OCI-M2 (cell line): ENCODE data around the gene ADGRG6.
"Not testable (repeated sequence)": the region's sequence is repeated elsewhere in the genome, so short reads cannot be mapped to it uniquely, and the experiment has no call there.

ENCODE experiments used
- DNase-seq: peaks from one replicate; lab custom pipeline; 2025; ENCODE audit not compliant: unreplicated experiment; lab: John Stamatoyannopoulos, UW

The ADGRG6 gene

DNA sequence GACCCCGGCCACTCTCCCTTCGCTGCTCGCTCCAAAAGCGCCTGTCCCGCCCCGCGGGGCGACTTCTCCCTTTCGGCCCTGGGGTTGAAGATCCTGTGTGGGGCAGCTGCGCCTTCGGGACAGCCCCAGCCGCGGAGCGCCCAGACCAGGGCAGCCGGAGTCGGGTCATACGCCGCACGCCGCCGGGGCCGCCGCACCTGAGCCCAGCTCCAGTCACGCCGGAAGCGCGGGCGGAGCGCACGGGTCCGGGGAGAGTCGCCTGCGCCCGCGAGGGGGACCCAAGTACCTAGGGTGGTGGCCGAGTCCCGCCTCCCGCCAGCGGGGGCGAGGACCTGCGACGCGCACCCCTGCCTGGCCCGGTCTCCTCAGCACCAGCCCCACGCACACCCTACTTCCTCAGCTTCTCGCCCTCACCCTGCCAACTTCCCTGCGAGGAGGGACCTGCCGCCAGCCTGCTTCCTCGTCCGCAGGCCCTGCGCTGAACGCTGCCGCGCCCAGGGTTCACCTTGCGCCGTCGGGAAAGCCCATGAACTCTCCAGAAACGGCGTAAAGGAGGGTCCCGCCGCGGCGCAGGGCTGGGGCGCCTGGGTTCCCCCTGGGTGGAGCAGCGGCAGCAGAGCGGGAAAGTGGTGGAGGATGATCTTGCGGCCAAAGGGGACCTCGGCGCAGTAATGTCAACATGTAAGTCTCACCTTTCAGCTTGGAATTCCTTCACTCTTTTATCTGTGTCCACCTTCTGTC is at the start of gene ADGRG6:
TSS of gene ADGRG6 (plus strand) at position 357 of the 741 bp plus-strand sequence. CDS start at position 680, 323 bp downstream.
- no peak for DNase-seq

GRCh38 chr6:142254513-142254912 is 47.3 kb upstream of the ADGRG6 start:
- no peak for DNase-seq

DNA sequence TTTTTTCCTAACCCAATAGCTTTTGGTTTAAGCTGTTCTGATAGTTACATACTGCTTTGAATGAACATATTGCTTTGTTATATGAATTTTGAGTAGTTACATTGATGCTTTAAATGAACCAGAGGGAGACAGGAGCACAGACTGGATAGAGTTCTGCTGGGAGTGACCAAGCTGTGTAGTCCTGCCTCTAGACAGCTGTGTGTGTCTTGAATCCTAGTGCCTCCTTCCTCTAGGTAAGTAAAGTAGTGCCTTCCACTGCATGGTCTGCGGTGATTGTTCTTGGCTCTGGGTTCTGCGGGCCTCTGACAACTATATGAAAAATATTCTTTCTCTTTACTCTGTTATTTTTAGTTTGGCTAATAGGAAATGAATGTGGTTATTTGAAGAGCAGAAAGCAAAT is 46.0 kb upstream of the ADGRG6 start:
- DNase-seq: no peak

DNA sequence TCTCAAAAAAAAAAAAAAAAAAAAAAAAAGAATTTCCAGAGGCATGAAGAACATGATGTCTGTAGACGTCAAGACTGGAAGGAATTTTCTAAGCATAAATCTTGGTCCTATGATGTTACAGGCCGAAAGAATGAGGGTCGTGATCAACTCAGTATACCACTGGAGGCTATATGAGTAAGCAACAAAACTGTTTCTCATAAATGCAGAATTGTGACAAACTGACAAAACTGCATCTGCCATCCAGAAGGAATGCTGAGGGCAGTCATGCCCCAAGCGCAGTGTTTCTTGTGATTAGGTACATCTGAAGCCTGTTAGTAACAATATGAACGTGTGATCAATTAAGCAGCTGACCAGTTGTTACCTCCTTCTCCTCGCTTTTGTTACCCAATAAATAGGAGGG is 43.5 kb upstream of the ADGRG6 start:
- no peak for DNase-seq

DNA sequence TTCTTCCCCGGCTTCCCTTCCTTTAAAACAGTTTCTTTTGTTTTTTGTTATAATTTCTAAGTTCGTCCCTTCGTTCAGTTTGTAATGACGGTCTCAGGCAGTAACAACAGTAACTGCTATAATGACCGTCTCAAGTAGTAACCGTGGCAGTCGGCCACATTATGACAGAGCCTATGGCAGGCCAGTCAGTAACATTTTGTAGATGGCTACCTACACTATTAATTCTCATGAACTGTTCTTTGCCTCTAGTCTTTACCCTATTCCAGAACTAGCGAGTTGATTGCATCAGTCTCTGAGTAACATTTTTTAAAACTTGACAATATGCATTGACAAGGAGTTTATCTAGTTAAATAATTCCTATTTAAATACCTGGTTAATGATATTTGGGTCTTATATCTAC is 43.0 kb upstream of the ADGRG6 start:
- no peak for DNase-seq

DNA sequence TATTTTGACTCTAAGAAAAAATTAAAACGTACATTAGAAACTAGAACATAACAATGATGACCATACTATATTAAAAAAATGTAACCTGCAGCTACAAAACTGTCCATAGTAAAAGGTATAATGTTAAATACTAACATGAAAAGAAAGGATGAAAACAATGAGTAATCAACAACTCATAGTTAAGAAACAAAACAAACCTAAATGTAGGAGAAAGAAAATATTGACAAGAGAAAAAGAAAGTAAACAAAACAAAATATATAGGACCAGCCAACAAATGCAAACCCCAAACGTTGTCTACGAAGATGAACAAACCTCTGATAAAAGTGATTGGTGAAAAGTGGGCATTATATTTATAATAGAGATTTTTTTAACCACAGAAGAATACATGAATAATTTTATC is 41.1 kb upstream of the ADGRG6 start:
- no peak for DNase-seq

GRCh38 chr6:142262231-142262630 is 39.6 kb upstream of the ADGRG6 start:
- DNase-seq: no peak

DNA sequence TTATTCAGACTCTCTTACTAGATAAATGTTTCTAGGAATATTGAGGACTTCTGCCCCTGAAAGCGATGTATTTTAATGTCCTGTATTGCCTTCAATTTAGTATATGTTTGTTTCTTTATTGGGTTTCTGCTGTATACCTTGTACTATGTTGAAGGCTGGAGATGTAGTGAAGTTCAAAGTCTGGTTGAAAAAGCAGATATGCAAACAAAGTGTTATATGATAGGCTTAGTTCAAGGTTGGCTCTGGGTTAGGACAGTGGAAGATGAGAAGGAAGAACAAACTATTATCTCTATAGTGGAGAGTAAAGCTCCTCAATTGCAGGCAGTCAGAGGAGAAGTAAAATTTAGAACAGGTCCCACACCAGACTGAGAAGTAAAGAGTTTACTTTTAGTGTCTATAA is 36.3 kb upstream of the ADGRG6 start:
- DNase-seq: no peak

DNA sequence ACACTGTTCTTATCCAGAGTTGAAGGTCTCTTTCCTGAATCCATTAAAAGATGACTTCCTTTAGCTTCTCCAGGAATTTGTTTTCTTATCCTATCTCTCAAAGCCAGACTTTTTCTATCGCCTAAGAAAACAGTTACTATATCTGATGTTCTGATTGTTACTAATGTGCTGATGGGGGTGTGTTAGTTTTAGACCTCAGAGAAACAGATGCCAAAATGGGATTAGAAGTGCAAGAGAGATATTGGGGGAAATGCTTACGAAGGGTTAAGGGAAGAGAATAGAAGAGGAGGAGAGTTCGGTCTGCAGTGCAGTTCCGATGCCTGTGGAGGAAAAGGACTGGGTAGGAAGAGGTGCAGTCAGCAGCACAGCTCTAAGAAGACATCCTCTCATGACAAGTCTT is 35.7 kb upstream of the ADGRG6 start:
- DNase-seq: no peak

- no peak for DNase-seq
Observed at GRCh38 chr6:142271476-142271875, 30.3 kb upstream of the ADGRG6 start.

GRCh38 chr6:142274656-142275055 is 27.2 kb upstream of the ADGRG6 start:
- no peak for DNase-seq

DNA sequence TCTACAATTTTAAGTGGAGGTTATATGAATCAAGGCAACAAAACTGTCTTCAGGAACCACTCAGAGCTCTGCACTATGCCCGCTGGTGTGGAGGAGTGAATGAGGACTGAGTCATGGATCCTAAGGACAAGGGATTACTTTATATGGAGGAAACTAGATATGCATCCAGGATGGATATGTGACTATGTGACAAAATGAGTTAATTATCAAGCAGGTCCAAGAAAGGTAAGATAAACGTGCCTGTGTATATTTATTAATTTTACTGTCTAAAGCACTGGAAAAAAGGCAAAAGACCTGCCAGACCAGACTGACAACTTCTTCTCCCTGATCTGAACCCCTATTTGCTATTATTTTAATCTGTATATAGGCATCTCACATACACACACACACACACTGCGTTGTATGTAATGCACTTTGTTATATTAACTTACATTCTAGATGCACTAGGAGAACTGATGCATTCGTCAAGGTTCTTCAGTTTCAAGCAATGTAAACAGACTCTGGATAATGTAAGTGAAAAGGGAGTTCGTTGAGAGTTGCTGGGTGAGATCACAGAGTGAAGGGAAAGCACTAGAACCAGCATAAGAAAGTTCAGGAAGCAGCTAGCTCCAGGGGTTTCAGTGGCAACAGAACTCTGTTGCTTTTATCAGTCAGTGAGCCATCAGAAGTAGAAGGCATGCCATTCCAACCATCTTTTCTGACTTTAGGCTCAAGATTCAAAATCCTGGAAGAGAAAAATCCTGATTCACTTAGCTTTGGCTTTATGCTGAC is 26.4 kb upstream of the ADGRG6 start:
- DNase-seq: no peak

DNA sequence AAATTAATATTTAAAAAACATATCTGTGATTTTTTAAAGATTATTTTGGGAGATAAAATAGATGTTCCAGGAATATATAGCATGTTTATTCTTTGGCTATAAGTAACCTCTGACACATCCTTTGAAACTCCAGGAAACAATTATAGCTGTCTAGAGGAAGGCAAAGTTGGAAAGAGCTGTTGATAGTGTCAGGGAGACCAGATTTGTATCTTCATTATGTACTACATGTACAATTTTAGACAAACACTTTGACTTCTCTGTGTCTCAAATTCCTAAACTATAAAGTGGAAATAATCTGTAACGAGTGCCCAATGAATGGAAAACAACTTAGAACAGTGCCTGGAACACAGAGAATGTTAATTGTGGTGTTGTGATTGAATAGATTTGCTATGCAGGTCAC is 25.6 kb upstream of the ADGRG6 start:
- DNase-seq: no peak

DNA sequence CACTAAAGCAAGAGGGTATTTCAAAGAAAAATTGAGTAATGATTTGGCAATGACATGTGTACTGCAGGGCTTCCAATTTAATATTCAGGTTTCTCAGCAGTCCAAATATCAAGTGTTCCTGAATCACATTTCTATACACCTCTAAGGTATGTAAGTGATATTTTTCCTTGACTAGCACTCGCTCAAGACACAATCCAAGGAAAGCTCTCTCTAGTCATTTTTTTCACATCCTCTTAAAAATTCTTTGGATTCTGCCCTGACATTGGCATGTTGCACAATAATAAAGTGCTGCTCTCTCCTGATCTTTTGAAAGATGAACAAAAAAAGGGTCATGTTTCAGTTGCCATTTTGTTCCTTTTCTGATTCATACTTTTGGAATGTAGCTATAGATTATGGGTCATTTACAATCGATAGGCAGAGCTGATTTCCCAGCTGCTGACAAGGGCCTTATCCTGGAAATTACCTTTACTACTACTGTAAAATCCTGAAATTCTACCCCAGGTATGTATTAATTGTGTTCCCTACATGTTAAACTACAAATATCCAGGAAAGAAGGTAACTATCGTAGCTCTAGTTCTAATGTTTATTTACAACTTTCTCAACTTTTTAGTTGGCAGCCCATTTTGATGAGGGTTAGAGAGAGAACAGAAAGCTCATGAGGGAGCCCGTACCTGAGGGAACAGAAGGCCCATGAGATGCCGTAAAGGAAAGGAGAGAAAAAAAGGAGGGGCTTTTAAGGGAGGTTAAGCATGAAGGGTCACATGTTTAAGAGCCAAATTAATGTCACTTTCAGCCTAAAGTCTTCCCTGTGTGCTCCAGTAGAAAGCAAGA is 22.2 kb upstream of the ADGRG6 start:
- DNase-seq: no peak

GRCh38 chr6:142280265-142280664 is 21.5 kb upstream of the ADGRG6 start:
- no peak for DNase-seq

DNA sequence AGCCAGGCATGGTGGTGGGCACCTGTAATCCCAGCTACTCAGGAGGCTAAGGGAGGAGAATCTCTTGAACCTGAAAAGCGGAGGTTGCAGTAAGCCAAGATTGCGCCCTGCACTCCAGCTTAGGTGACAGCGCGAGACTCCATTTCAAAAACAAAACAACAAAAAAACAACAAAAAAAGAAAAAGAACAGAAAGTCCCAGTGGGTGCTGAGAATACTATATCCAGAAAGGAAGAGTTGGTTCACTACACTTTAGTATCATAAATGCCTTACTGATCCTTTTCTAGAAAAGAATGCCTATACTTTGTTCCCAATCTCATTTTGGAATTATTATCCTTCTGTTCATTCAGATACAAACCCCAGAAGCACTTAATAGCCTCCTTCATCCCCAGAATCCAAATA is 20.9 kb upstream of the ADGRG6 start:
- DNase-seq: no peak

- DNase-seq: not testable (repeated sequence)
Observed at GRCh38 chr6:142283138-142283537, 18.7 kb upstream of the ADGRG6 start.

DNA sequence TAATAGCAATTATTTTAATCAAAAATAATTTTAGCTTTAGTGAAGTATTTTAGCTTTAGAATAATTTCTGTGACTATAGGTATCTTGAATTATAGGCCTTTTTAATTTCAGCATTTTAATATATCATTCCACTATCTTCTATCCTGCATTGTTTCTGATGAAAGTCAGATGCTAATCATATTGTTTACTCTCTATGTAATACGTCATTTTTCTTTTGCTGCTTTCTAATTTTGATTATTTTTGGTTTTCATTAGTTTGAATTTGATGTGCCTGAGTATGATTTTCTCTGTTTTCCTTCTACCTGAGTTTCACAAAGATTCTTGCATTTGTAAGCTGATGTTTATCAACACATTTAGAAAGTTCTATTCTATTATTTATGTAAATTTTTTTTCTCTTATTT is 17.4 kb upstream of the ADGRG6 start:
- no peak for DNase-seq

DNA sequence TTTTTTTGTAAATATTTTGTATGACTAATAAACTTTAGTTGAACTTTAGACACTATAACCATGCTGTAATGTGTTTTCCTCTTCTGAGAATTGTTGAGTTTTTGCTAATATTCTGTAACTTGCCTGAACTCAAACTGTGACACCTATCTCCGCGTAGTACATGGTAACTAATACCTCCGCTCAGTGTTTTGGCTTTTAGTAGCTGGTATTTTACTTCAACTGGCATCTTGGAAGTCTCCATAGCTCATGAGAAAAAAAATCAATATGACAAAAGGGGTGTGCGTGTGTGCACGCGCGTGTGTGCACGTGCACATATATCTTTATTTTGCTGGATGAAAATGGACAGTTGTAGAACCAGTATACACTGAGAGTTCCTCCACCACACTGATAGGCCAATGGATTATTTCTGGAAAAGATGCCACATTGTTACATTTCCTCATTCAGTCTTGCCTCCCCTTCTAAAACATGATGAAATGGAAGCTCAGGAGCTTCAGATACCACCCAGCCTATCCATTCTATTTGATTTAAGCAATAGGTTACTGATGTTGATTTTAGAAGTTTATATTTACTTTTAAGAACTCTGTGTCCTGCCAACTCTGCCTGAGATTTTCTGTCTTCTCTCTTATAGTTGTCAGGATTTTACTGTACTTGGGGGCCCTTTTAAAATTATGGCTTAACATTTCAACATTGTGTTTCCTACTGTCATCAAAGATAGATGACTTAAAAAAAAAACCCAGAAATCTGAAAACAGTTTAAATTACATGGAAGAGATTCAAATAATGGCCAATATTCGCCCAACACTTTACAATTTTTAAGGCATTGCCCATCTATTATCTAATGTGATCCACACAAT is 16.3 kb upstream of the ADGRG6 start:
- DNase-seq: no peak

- no peak for DNase-seq
Observed at GRCh38 chr6:142286088-142286409, 15.8 kb upstream of the ADGRG6 start.

DNA sequence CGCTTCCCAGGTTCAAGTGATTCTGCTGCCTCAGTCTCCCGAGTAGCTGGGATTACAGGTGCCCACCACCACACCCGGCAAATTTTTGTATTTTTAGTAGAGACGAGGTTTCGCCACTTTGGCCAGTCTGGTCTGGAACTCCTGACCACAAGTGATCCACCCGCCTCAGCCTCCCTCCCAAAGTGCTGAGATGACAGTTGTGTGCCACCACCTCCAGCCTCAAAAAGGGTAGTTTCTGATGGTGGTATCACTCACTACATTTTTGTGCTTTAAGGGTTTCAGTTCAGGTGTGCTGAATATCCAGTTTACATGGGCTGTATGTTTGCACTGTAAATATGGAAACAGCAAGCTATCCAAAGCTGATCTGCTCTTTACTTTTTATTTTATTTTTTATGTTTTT is 12.1 kb upstream of the ADGRG6 start:
- no peak for DNase-seq
